GM12874 (cell line): Measurements from ENCODE around the gene PDYN.

Source experiments
- CTCF ChIP-seq: IDR thresholded peaks from 2 replicates; pipeline ENCODE4 v1.5.1; 2011; ENCODE audit warnings: low read depth, mild to moderate bottlenecking, control low read depth, low read length, moderate library complexity; ENCODE audit not compliant: insufficient read depth

The PDYN gene

GRCh38 chr20:1929460-1929859 lies 64.4 kb downstream of the PDYN start:
- no peak for TF ChIP-seq CTCF

GRCh38 chr20:1928782-1929181 lies 65.1 kb downstream of the PDYN start:
- TF ChIP-seq CTCF = no peak
